ENCODE data around the gene AFF4.
A peak's percentile ranks its signal among the peaks of the same experiment; 100 is the strongest.

AFF4 gene

GRCh38 chr5:132853790-132854189 lies 109.6 kb downstream of the AFF4 start:
- no peak for DNase-seq

GRCh38 chr5:132853323-132853722 lies 110.1 kb downstream of the AFF4 start:
- DNase-seq = no peak

GRCh38 chr5:132850066-132850465 lies 113.4 kb downstream of the AFF4 start:
- DNase-seq = peak; percentile 23

DNA sequence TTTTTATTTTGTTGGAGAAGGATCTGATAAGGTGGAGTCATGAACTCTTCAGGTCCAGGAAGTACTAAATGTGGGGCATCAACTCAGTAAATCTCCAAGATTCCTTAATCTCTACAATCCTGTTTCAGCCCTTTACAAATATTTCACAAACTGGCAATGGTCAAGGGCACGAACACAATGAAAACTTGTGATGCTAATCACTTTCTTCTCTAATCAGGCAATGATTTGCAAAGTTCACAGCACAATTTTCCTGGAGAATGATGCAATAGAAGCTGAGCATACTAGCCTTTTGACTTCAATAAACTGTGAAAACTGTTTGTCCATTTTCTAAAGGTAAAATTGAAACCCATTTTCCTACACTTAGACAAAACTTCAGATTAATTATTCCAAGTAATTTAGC lies 114.1 kb downstream of the AFF4 start:
- DNase-seq = no peak

- peak; percentile 22 for DNase-seq
These were observed 115.2 kb downstream of the AFF4 start for GRCh38 chr5:132848270-132848669.

DNA sequence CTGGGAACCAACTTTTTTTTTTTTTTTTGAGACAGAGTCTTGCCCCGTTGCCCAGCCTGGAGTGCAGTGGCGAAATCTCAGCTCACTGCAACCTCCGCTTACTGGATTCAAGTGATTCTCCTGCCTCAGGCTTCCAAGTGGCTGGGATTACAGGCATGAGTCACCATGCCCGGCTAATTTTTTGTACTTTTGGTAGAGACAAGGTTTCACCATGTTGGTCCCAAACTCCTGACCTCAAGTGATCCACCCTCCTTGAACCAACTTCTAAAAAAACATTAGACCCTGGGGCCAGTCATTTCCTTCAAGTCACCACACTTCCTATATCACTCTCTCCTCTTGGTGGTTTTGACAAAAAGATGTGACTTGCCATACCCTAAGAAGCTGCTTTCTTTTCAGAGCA lies 122.1 kb downstream of the AFF4 start:
- DNase-seq = no peak

DNA sequence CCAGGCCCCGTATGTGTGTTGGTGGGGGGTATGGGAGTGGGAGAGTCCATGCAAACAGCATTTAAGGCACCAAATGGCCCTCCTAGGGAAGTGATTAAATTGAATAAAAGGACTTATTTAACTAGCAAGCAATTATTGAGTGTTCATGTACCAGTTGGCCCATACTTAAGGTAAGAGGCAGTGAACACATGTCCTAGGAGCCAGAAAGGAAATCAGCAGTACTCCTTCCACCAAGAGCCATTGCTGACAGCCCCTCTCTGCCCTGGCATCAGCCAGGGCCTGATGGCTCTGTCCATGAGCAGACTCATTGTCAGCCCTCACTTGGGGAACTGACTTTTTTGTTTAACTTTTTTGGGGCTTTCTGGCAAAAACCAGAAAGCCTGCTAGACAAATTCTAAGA lies 122.5 kb downstream of the AFF4 start:
- DNase-seq = no peak

- DNase-seq = no peak
These were observed 123.1 kb downstream of the AFF4 start for GRCh38 chr5:132840313-132840712.

DNA sequence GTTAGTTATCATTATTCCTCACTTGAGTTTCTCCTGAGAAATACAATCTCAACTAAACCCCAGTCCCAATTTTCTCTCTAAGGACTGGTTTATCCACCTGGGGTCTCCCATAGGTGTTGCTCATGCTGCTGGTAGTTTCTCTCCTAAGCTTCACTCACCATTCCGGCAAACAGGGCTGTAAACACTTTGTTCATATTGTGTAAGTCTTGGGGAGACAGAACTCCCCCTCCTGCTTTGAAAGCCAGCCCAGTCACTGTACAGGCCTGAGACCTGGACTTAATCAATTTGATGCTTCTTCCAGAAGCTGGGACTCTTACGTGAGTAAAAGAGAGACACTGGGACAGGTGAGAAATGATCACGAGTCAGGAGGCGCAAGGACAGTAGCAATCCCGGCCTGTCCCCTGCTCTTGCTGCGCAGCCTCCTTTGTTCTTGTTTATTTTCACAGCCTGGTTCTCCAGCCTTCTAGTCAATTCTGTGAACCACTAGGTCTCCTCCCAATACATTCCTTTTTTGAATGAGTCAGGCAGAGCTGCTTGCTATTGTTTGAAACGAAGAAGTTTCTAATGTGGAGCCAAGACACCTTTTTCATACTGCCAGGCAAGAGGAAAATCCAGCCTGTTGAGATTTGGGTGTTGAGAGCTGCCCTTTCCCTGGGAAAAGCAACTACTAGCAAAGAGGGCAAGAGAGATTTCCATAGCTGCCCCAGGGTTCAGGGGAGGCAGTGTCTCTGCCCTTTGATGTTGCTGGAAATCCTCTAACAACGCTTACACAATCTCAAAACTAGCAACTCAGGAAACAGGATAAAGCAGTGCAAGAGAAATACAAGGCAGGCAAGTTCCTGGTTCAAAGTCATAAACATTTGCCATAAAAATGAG lies 123.8 kb downstream of the AFF4 start:
- DNase-seq = no peak

- DNase-seq = no peak
These were observed 124.7 kb downstream of the AFF4 start for GRCh38 chr5:132838516-132839282.

DNA sequence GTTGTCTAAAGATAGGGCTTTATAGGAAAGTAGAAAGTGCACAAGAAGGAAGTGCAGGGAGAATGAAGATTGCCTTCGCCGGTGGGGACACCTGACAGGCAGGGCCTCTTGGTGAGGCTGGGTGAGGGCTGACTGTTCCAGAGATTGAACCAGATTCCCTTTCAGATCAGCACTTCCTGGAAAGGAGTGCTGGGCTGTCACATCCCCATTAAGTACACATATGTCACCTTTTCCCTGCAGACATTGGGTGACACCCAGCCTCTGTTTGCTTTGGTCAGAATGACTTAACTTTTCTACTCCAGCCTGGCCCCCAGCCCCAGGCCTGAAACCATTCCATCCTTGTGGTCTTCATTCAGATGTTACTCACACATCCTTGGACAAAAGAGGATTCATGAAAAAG lies 125.6 kb downstream of the AFF4 start:
- DNase-seq = no peak

GRCh38 chr5:132836852-132837251 lies 126.6 kb downstream of the AFF4 start:
- DNase-seq = no peak

DNA sequence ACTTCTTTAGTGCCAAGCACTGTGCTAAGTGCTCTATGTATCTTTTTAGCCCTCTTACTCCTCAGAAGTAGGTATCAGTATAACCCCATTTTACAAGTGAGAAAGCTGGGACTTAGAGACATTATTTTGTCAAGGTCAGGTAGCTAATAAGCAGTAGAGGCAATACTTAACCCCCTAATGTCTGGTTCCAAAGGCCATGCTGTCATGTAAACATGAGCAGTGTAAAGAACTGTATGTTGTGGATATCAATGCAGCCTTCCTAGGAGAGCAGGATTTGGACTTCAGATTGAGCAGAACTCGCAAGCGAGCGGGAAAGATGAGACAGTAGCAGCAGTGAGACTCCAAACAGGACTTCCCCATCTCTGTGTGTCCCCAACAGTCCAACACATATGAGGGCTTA lies 129.4 kb downstream of the AFF4 start:
- peak; percentile 10 for DNase-seq

GRCh38 chr5:132832612-132833011 lies 130.8 kb downstream of the AFF4 start:
- DNase-seq = no peak

DNA sequence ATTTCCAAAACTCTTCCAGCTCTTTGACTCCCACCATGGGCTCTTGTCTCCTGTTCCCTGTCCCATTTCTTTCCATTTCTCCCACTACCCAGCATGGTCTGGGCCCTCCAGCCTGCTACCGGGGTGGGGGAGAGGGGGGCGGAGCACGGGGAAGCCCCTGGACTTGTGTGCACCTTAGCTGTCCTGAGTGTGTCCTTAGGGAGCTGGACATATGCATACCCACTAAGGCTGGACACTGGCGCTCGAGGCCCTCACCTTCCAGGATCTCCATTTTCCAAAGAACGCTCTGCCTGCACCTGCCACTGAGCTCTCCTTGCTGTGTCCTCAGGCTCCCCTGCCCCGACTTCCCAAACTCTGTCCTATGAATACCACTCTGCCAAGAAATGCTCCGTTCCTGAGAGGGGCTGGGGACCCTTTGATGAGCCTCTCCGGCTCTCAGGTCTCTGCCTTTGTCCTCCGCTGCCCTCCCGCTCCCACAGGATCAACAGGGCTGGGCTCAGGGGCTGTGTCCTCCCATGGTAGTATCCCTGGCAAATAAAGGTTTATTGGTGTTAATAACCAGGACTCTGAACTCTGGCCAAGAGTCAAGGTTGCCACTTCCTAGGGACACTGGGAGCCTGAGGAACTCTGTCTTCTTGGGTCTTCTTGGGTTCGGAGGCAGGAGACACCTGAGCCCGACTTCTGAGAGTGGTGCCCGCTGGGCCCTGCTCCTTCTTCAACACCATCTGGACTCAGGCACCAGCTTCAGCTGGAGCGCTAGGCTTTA lies 132.2 kb downstream of the AFF4 start:
- DNase-seq = no peak

- peak; percentile 86 for DNase-seq
These were observed 132.9 kb downstream of the AFF4 start, which contains the start of gene SHROOM1 for GRCh38 chr5:132830436-132831094. Gene SHROOM1, minus strand, starts transcription at chr5:132830647. Its CDS starts 4,507 bp downstream, at chr5:132826140.

GRCh38 chr5:132829742-132830435 lies 133.5 kb downstream of the AFF4 start:
- DNase-seq = peak; percentile 85

DNA sequence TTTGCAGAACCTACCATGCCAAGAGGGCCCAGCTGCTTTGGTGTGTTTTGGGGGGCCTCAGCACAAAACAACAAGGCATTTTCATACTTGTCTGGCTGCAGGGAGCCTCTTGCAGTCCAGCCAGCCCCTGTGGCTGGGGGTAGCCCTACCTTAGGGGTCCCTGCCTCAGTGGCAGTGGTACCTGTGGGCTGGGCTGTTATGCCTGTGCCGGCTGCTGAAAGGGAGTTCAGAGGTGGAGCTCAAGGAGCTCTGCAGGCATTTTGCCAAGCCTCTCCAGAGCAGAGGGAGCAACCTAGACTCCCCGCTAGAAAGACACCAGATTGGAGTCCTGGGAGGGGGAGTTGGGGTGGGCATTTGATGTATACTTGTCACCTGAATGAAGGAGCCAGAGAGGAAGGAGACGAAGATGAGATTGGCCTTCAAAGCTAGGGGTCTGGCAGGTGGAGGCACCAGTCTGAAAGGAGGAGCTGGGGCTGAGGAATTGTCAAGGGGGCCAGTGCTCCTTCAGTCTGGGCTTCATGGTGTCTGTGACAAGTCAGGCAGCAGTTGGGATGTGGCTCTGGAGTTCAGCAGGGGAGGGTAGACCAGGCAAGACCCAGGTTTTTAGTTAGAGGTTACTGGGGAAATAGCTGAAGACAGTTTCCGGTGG lies 134.5 kb downstream of the AFF4 start:
- DNase-seq = no peak

DNA sequence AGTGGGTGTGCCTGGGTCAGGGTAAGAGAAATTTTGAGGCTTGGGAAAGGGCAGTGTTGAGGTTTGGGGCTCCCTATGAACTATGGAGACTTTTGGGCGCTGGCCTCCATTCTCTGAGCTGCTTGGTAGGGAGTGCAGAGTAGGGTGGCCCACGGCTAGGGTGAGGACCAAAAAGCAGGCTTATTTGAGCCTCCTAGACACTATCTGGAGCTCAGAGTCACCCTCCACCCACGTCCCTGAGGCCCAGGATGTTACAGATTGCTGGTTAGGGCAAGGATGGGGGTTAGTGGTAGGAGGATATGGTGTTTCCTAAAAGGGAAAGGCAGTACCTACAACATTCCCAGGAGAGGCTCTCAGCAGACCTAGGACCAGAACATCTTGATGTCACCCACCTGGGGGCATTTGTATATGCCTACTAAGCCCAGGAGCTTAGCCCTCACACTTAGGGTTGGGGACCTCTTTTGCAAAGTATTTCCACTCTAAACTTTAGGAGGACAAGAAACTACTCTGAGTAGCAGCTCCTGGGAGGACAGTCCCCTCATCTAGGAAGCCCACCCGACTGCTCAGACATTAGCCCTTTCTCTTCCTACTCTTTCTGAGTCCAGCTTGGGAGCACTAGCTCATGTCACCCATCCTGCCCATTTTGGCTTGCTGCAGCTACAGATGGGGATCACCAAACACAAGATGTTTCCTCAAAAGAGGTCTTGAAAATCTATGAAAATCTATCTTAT lies 135.3 kb downstream of the AFF4 start:
- DNase-seq = no peak

DNA sequence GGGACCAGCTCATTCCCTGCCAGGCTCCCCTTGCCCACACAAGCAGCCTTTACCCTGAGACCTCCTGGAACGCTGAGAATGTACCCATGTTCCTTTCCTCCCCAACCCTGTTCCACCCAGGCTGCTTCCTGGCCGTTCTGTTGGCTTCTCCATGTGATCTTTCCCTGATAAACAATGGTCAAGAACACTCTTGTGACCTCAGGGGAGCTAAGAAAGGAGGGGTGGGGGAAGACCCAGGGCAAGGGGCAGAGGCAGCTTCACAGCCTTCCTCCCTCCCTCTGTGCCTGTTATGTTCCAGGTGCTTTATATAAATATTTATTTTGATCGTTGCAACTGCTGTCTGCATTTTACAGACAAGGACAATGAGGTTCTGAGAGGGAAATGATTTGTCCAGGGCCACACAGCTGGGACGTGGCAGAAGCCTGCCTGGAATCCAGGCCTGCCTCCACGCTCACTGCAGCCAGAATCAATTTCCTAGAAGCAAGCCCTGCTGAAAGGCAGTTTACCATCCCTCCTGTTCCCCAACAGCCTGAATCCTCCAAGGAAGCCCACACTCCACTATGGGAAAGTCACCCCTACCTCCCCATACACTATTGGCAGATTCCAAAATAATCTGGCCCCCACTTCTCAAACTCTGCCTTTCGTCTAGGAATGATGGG lies 136.9 kb downstream of the AFF4 start:
- DNase-seq = no peak

Data from islet precursor cell (in vitro differentiated cells).